NT2/D1 (cell line): Measurements from ENCODE around the gene HMX1.

Source experiments
- SUZ12 ChIP-seq: IDR thresholded peaks from 2 replicates; pipeline ENCODE4 v1.6.1; 2011; ENCODE audit not compliant: insufficient read length, insufficient read depth; ENCODE audit errors: extremely low read depth
- YY1 ChIP-seq: IDR thresholded peaks from 2 replicates; pipeline ENCODE4 v1.6.1; 2011; ENCODE audit not compliant: insufficient read length, insufficient read depth
- ZNF274 ChIP-seq: IDR thresholded peaks from 2 replicates; pipeline ENCODE4 v1.6.1; 2011; ENCODE audit warnings: mild to moderate bottlenecking, low read depth, low read length

GRCh38 chr4:8817813-8818062 lies 53.9 kb downstream of the HMX1 start:
- no peak for TF ChIP-seq YY1
- TF ChIP-seq SUZ12 = no peak
- TF ChIP-seq ZNF274 = no peak
